HepG2 (cell line): Measurements from ENCODE around the gene FNDC3B. TPM values are rescaled to one million over a fixed set of nuclear protein-coding genes. Genes with fewer than 3 reads are reported as not detected.

Source experiments
- ARNT2 ChIP-seq: sonication (generic); formaldehyde crosslinking; IDR thresholded peaks from 2 replicates; pipeline ENCODE4 v1.8.0; 2022; ENCODE audit warnings: mild to moderate bottlenecking, low read depth, missing genetic modification reagents, moderate library complexity
- CHD4 ChIP-seq: fragments of 200-600 bp; sonication (generic); IDR thresholded peaks from 2 replicates; pipeline ENCODE4 v1.7.0; 2017; ENCODE audit warnings: mild to moderate bottlenecking, low read length, borderline replicate concordance
- ETV6 ChIP-seq: sonication (generic); formaldehyde crosslinking; conservative IDR thresholded peaks from 2 replicates; pipeline ENCODE4 v1.4.0; 2020; ENCODE audit warnings: missing genetic modification reagents
- FIP1L1 ChIP-seq: fragments of 200-400 bp; formaldehyde crosslinking; IDR thresholded peaks from 2 replicates; pipeline ENCODE4 v1.6.1; 2018; ENCODE audit warnings: low read depth, mild to moderate bottlenecking, low read length, moderate library complexity, borderline replicate concordance; ENCODE audit not compliant: insufficient read depth
- FOXA1 ChIP-seq, 2 experiments: fragments of 450-650 bp in 1 of 2; sonication (generic) in 1 of 2; formaldehyde crosslinking in 1 of 2; IDR thresholded peaks; 2 replicates each; pipeline versions ENCODE4 v1.4.0 to v1.6.1; 2016 to 2020; ENCODE audit warnings: missing genetic modification reagents in 1 of 2
- GATAD1 ChIP-seq: IDR thresholded peaks from 2 replicates; pipeline ENCODE4 v1.6.1; 2016; ENCODE audit warnings: missing genetic modification reagents, missing compliant biosample characterization
- IKZF1 ChIP-seq: fragments of 450-650 bp; IDR thresholded peaks from 2 replicates; pipeline ENCODE4 v1.7.1; 2016
- MAFF ChIP-seq: IDR thresholded peaks from 2 replicates; pipeline ENCODE4 v1.6.1; 2011; ENCODE audit warnings: low read depth, low read length, improper control_type of control experiment
- MAZ ChIP-seq, 2 experiments: sonication (generic) in 1 of 2; formaldehyde crosslinking in 1 of 2; IDR thresholded peaks; 2 replicates each; pipeline versions ENCODE4 v1.5.0 to v1.6.1; 2012 to 2020; ENCODE audit warnings: low read depth in 2 of 2, mild to moderate bottlenecking in 2 of 2, borderline replicate concordance in 1 of 2, improper control_type of control experiment in 1 of 2, low read length in 1 of 2, missing genetic modification reagents in 1 of 2, moderate library complexity in 1 of 2
- MEIS1 ChIP-seq: sonication (generic); formaldehyde crosslinking; IDR thresholded peaks from 2 replicates; pipeline ENCODE4 v1.9.0; 2021; ENCODE audit warnings: mild to moderate bottlenecking, missing genetic modification reagents, moderate library complexity, borderline replicate concordance
- NFKB2 ChIP-seq: sonication (generic); formaldehyde crosslinking; IDR thresholded peaks from 2 replicates; pipeline ENCODE4 v1.4.0; 2020; ENCODE audit warnings: missing genetic modification reagents, borderline replicate concordance
- NFRKB ChIP-seq: fragments of 450-650 bp; IDR thresholded peaks from 2 replicates; pipeline ENCODE4 v1.6.1; 2017
- NKX3-1 ChIP-seq: sonication (generic); formaldehyde crosslinking; IDR thresholded peaks from 2 replicates; pipeline ENCODE4 v1.5.0; 2020; ENCODE audit warnings: missing genetic modification reagents
- NR3C1 ChIP-seq: sonication (generic); formaldehyde crosslinking; IDR thresholded peaks from 2 replicates; pipeline ENCODE4 v1.4.0; 2020; ENCODE audit warnings: missing genetic modification reagents
- ZBTB3 ChIP-seq: sonication (generic); formaldehyde crosslinking; IDR thresholded peaks from 2 replicates; pipeline ENCODE4 v1.4.0; 2020; ENCODE audit warnings: low read depth, mild to moderate bottlenecking, moderate library complexity, missing genetic modification reagents, borderline replicate concordance
- ZNF260 ChIP-seq: sonication (generic); formaldehyde crosslinking; IDR thresholded peaks from 2 replicates; pipeline ENCODE4 v1.4.0; 2020; ENCODE audit warnings: missing genetic modification reagents, low read depth, mild to moderate bottlenecking, borderline replicate concordance
- ZNF496 ChIP-seq: sonication (generic); formaldehyde crosslinking; IDR thresholded peaks from 2 replicates; pipeline ENCODE4 v1.8.1; 2023; ENCODE audit warnings: mild to moderate bottlenecking, moderate library complexity, missing genetic modification reagents; ENCODE audit not compliant: insufficient replicate concordance
- ZNF530 ChIP-seq: sonication (generic); formaldehyde crosslinking; IDR thresholded peaks from 2 replicates; pipeline ENCODE4 v1.5.0; 2020; ENCODE audit warnings: low read depth, mild to moderate bottlenecking, missing genetic modification reagents
- ZNF616 ChIP-seq: sonication (generic); formaldehyde crosslinking; IDR thresholded peaks from 2 replicates; pipeline ENCODE4 v1.5.0; 2020; ENCODE audit warnings: low read depth, mild to moderate bottlenecking, missing genetic modification reagents
- ZNF619 ChIP-seq: sonication (generic); formaldehyde crosslinking; IDR thresholded peaks from 2 replicates; pipeline ENCODE4 v1.4.0; 2020; ENCODE audit warnings: mild to moderate bottlenecking, missing genetic modification reagents
- ZNF7 ChIP-seq: IDR thresholded peaks from 2 replicates; pipeline ENCODE4 v1.6.1; 2016; ENCODE audit warnings: missing biosample characterization, missing genetic modification reagents
- ZNF879 ChIP-seq: sonication (generic); formaldehyde crosslinking; IDR thresholded peaks from 2 replicates; pipeline ENCODE4 v1.8.1; 2023; ENCODE audit warnings: missing genetic modification reagents
- polyA plus RNA-seq, 8 experiments: library from polyadenylated mRNA; depleted of rRNA in 3 of 8; stranded (reverse) in 7 of 8; unstranded in 1 of 8; fragments of >200 nt; fragmentation: Illumina TruSeq in 4 of 8; extraction: Trizol in 4 of 8; gene quantifications; 2 replicates each; pipeline versions ENCODE4 v1.2.1 to v1.2.3, GENCODE V29; 2011 to 2016; ENCODE audit warnings: low read depth in 4 of 8, missing spikeins in 1 of 8, mixed read lengths in 1 of 8; ENCODE audit not compliant: insufficient read depth in 1 of 8
- total RNA-seq, 5 experiments: library from RNA; depleted of rRNA; stranded (reverse); fragments of >200 nt; fragmentation: Illumina TruSeq; extraction: Trizol; gene quantifications; 2 replicates each; pipeline ENCODE4 v1.2.3, GENCODE V29; 2016; ENCODE audit warnings: low read depth in 1 of 5
- TF ChIP-seq, protein P1 (sequence below): sonication (generic); formaldehyde crosslinking; IDR thresholded peaks from 2 replicates; pipeline ENCODE4 v1.5.0; 2020; ENCODE audit warnings: missing genetic modification reagents
- TF ChIP-seq, protein P2 (sequence below), 2 experiments: fragments of 450-650 bp in 1 of 2; sonication (generic) in 1 of 2; formaldehyde crosslinking; IDR thresholded peaks; 2 replicates each; pipeline versions ENCODE4 v1.5.0 to v1.8.0; 2020 to 2022; ENCODE audit warnings: mild to moderate bottlenecking in 1 of 2, missing genetic modification reagents in 1 of 2
- TF ChIP-seq, protein P3 (sequence below): IDR thresholded peaks from 2 replicates; pipeline ENCODE4 v1.6.1; 2016
- TF ChIP-seq, protein P4 (sequence below): sonication (generic); formaldehyde crosslinking; IDR thresholded peaks from 2 replicates; pipeline ENCODE4 v1.5.0; 2020; ENCODE audit warnings: mild to moderate bottlenecking, missing genetic modification reagents

FNDC3B gene
- total and polyA plus RNA-seq, 2 of the 13 experiments (the other 11 are each of a cell fraction or from before 2014, with no cell fraction given), result 74.8 to 103 TPM

DNA sequence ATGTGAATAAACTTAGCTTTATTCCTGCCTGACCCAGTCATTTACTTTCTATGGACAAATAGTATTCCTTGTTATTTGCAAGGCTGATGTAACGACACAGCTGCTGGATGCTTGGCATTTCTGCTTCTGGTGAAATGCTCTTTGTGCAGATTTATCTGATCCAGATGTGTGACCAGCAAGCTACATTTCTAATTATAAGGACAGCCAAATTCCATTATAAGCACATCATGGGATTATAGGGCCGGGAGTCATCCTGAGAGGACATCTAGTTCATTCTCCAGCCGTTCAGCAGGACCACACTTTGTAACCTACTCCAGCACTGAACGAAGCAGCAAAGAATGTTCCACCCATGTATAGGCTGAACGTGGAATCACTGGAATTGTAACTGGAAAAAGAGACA lies 42.9 kb downstream of the FNDC3B start (continued):
- TF ChIP-seq FOXA1 (IDR thresholded peaks at IDR 0.05) (no peak), FOXA1 (CRISPR knock-in tag; IDR thresholded peaks at IDR 0.05) (no peak), NR3C1 (CRISPR knock-in tag) (no peak), ZNF619 (CRISPR knock-in tag) (no peak), ZNF260 (CRISPR knock-in tag) (no peak), ZNF7 (CRISPR knock-in tag) (no peak), ZNF530 (CRISPR knock-in tag) (no peak), ZBTB3 (no peak), MEIS1 (CRISPR knock-in tag) (no peak), NFKB2 (CRISPR knock-in tag) (no peak), ETV6 (no peak), ZNF879 (CRISPR knock-in tag) (no peak), MAZ (IDR thresholded peaks at IDR 0.05; ENCODE audit: borderline replicate concordance, low read depth, low read length) (no peak), MAZ (CRISPR knock-in tag; IDR thresholded peaks at IDR 0.05; ENCODE audit: low read depth) (no peak), NFRKB (no peak), GATAD1 (no peak), FIP1L1 (no peak), NKX3-1 (no peak), ZNF496 (CRISPR knock-in tag) (no peak), ARNT2 (CRISPR knock-in tag) (no peak), IKZF1 (no peak), ZNF616 (CRISPR knock-in tag) (no peak), CHD4 (no peak), MAFF (no peak)
- TF ChIP-seq, protein P1, sequence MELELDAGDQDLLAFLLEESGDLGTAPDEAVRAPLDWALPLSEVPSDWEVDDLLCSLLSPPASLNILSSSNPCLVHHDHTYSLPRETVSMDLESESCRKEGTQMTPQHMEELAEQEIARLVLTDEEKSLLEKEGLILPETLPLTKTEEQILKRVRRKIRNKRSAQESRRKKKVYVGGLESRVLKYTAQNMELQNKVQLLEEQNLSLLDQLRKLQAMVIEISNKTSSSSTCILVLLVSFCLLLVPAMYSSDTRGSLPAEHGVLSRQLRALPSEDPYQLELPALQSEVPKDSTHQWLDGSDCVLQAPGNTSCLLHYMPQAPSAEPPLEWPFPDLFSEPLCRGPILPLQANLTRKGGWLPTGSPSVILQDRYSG (CRISPR knock-in tag), result no peak
- TF ChIP-seq, protein P2, sequence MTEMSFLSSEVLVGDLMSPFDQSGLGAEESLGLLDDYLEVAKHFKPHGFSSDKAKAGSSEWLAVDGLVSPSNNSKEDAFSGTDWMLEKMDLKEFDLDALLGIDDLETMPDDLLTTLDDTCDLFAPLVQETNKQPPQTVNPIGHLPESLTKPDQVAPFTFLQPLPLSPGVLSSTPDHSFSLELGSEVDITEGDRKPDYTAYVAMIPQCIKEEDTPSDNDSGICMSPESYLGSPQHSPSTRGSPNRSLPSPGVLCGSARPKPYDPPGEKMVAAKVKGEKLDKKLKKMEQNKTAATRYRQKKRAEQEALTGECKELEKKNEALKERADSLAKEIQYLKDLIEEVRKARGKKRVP (CRISPR knock-in tag; IDR thresholded peaks at IDR 0.05), result peak in 1 of 2 experiments; percentile 81; a peak in 2 of 4 replicates
- TF ChIP-seq, protein P3, sequence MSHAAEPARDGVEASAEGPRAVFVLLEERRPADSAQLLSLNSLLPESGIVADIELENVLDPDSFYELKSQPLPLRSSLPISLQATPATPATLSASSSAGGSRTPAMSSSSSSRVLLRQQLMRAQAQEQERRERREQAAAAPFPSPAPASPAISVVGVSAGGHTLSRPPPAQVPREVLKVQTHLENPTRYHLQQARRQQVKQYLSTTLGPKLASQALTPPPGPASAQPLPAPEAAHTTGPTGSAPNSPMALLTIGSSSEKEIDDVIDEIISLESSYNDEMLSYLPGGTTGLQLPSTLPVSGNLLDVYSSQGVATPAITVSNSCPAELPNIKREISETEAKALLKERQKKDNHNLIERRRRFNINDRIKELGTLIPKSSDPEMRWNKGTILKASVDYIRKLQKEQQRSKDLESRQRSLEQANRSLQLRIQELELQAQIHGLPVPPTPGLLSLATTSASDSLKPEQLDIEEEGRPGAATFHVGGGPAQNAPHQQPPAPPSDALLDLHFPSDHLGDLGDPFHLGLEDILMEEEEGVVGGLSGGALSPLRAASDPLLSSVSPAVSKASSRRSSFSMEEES (CRISPR knock-in tag), result no peak
- TF ChIP-seq, protein P4, sequence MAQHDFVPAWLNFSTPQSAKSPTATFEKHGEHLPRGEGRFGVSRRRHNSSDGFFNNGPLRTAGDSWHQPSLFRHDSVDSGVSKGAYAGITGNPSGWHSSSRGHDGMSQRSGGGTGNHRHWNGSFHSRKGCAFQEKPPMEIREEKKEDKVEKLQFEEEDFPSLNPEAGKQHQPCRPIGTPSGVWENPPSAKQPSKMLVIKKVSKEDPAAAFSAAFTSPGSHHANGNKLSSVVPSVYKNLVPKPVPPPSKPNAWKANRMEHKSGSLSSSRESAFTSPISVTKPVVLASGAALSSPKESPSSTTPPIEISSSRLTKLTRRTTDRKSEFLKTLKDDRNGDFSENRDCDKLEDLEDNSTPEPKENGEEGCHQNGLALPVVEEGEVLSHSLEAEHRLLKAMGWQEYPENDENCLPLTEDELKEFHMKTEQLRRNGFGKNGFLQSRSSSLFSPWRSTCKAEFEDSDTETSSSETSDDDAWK (CRISPR knock-in tag), result no peak
